ENCODE data around the gene SMIM45.

The SMIM45 gene

GRCh38 chr22:41976961-41977566 is 25.1 kb downstream of the SMIM45 start:
- H3K79me2 ChIP-seq (ENCODE audit: low read depth), result no peaks in the 10 kb centered on the region
- H3K4me1 ChIP-seq (replicated peaks; ENCODE audit: insufficient read depth), result no peaks in the 10 kb centered on the region
- no peaks in the 10 kb centered on the region for H4K20me1 ChIP-seq (ENCODE audit: insufficient read depth)
- H3K27me3 ChIP-seq (ENCODE audit: insufficient read depth, low read depth), result peaks cover 52% of the 10 kb centered on the region
- ChIA-PET CTCF (no interaction called here), POLR2A (ENCODE audit: unreplicated experiment) (no interaction called here)
- intact Hi-C loops (cut with micrococcal nuclease; ENCODE audit: unreplicated experiment), result no loop called here
- BruUV-seq (replicated peaks), result no TSS peak
- no peak for TF ChIP-seq CTCF (conservative IDR thresholded peaks at IDR 0.05)
- no peak for TF ChIP-seq EZH2 (IDR thresholded peaks at IDR 0.05; ENCODE audit: low read depth)
- H3K27ac ChIP-seq, result no peak overlapping the region
- H3K4me2 ChIP-seq, result peak overlapping the region; percentile 57; the same call in 1 of the 2 replicates
- no peaks in the 10 kb centered on the region for H3K9me2 ChIP-seq (ENCODE audit: insufficient read depth)
- H3F3A ChIP-seq (ENCODE audit: insufficient read depth, low read depth), result peaks cover 21% of the 10 kb centered on the region; the same call in 1 of the 2 replicates
- no peaks in the 10 kb centered on the region for H3K36me3 ChIP-seq (ENCODE audit: low read depth)
- no peak for DNase-seq
- H2AFZ ChIP-seq, result no peak overlapping the region
- no peaks in the 10 kb centered on the region for H3K9me3 ChIP-seq (ENCODE audit: insufficient read depth, low read depth)
- no peak overlapping the region for H3K4me3 ChIP-seq

DNA sequence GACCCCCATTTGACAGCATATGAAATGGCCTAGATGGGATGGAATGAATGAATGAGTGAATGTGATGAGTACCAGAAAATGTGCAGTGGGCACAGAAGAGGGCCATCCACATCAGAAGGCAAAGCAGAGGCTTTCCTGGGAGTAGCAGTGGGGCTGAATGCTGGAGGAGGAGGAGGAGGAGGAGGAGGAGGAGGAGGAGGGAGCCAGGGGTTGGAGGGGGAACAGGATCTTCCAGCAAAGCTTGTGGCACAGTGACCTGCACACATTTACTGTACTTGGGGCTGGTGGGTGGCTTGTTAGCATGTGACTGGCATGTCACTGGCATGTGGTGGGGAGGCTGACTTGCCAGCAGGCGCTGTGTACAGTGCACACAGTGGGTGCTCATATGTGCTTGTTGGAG is 26.8 kb downstream of the SMIM45 start:
- ChIA-PET POLR2A (ENCODE audit: unreplicated experiment) (no interaction called here), CTCF (no interaction called here)
- no peak for TF ChIP-seq EZH2 (IDR thresholded peaks at IDR 0.05; ENCODE audit: low read depth)
- no peak for TF ChIP-seq CTCF (conservative IDR thresholded peaks at IDR 0.05)
- H3K27me3 ChIP-seq (ENCODE audit: insufficient read depth, low read depth), result peaks cover 44% of the 10 kb centered on the region
- no peak overlapping the region for H3K4me2 ChIP-seq
- intact Hi-C loops (cut with micrococcal nuclease; ENCODE audit: unreplicated experiment), result no loop called here
- no peak overlapping the region for H3K27ac ChIP-seq
- no peaks in the 10 kb centered on the region for H3K79me2 ChIP-seq (ENCODE audit: low read depth)
- DNase-seq, result no peak
- H3K4me3 ChIP-seq, result no peak overlapping the region
- H4K20me1 ChIP-seq (ENCODE audit: insufficient read depth), result no peaks in the 10 kb centered on the region
- no peaks in the 10 kb centered on the region for H3K9me2 ChIP-seq (ENCODE audit: insufficient read depth)
- BruUV-seq (replicated peaks), result no TSS peak
- H3K4me1 ChIP-seq (replicated peaks; ENCODE audit: insufficient read depth), result peaks cover 9% of the 10 kb centered on the region
- no peak overlapping the region for H2AFZ ChIP-seq
- no peaks in the 10 kb centered on the region for H3K36me3 ChIP-seq (ENCODE audit: low read depth)
- H3F3A ChIP-seq (ENCODE audit: insufficient read depth, low read depth), result peaks cover 32% of the 10 kb centered on the region; the same call in 1 of the 2 replicates
- no peaks in the 10 kb centered on the region for H3K9me3 ChIP-seq (ENCODE audit: insufficient read depth, low read depth)

GRCh38 chr22:41979423-41980250 is 27.7 kb downstream of the SMIM45 start:
- TF ChIP-seq EZH2 (IDR thresholded peaks at IDR 0.05; ENCODE audit: low read depth) (no peak), CTCF (conservative IDR thresholded peaks at IDR 0.05) (no peak)
- no peaks in the 10 kb centered on the region for H3K9me2 ChIP-seq (ENCODE audit: insufficient read depth)
- H3K4me2 ChIP-seq, result no peak overlapping the region
- peaks cover 27% of the 10 kb centered on the region; the same call in 1 of the 2 replicates for H3F3A ChIP-seq (ENCODE audit: insufficient read depth, low read depth)
- POLR2A ChIA-PET (ENCODE audit: unreplicated experiment), result no interaction called here
- CTCF ChIA-PET, result no interaction called here
- H3K27ac ChIP-seq, result no peak overlapping the region
- H2AFZ ChIP-seq, result no peak overlapping the region
- intact Hi-C loops (cut with micrococcal nuclease; ENCODE audit: unreplicated experiment), result no loop called here
- H4K20me1 ChIP-seq (ENCODE audit: insufficient read depth), result no peaks in the 10 kb centered on the region
- H3K4me1 ChIP-seq (replicated peaks; ENCODE audit: insufficient read depth), result peaks cover 13% of the 10 kb centered on the region
- H3K27me3 ChIP-seq (ENCODE audit: insufficient read depth, low read depth), result peaks cover 37% of the 10 kb centered on the region
- DNase-seq, result no peak
- H3K4me3 ChIP-seq, result no peak overlapping the region
- H3K79me2 ChIP-seq (ENCODE audit: low read depth), result no peaks in the 10 kb centered on the region
- H3K9me3 ChIP-seq (ENCODE audit: insufficient read depth, low read depth), result no peaks in the 10 kb centered on the region
- no peaks in the 10 kb centered on the region for H3K36me3 ChIP-seq (ENCODE audit: low read depth)
- no TSS peak for BruUV-seq (replicated peaks)

Measured in PC-9 (cell line).